Measurements from ENCODE around the gene ERC2.

GRCh38 chr3:55678546-55679216 lies 789.6 kb downstream of the ERC2 start:
- no peak for TF ChIP-seq MAX (IDR thresholded peaks at IDR 0.05)
- TF ChIP-seq CTCF (IDR thresholded peaks at IDR 0.05): no peak
- no peak for TF ChIP-seq POLR2AphosphoS2 (conservative IDR thresholded peaks at IDR 0.05; ENCODE audit: low read length)
- no peak for TF ChIP-seq CEBPB (IDR thresholded peaks at IDR 0.05)
- TF ChIP-seq HDAC2 (IDR thresholded peaks at IDR 0.05): no peak
- TF ChIP-seq CBX2 (IDR thresholded peaks at IDR 0.05; ENCODE audit: borderline replicate concordance, low read depth): no peak
- no peak for TF ChIP-seq REST (IDR thresholded peaks at IDR 0.05)
- TF ChIP-seq MYC (IDR thresholded peaks at IDR 0.05; ENCODE audit: borderline replicate concordance, low read length): no peak
